Breast epithelium (tissue), 4 donors: ENCODE data around the gene PKN3. TPM values are rescaled to one million over a fixed set of nuclear protein-coding genes. Genes with fewer than 3 reads are reported as not detected.

ENCODE experiments used
- DNase-seq, 2 donors: peaks; one replicate each; pipeline ENCODE4 v3.0.0-alpha.2; 2019; ENCODE audit warnings: low spot score in 2 of 2
- H3K27ac ChIP-seq, 2 donors: fragments of 200-600 bp; sonication (generic) in 1 of 2; one replicate each; pipeline ENCODE4 v1.5.1; 2016 to 2019; ENCODE audit warnings: mild to moderate bottlenecking in 1 of 2
- H3K27me3 ChIP-seq, 2 donors: fragments of 200-600 bp; sonication (generic) in 1 of 2; one replicate each; pipeline versions ENCODE4 v1.5.1 to v1.6.0; 2017 to 2019; ENCODE audit warnings: control low read depth in 1 of 2, mild to moderate bottlenecking in 1 of 2
- H3K36me3 ChIP-seq: fragments of 200-600 bp; one replicate; pipeline ENCODE4 v1.5.1; 2019
- H3K4me1 ChIP-seq, 2 donors: fragments of 200-600 bp; sonication (generic); one replicate each; pipeline ENCODE4 v1.5.1; 2016 to 2019; ENCODE audit warnings: control low read depth in 1 of 2
- H3K4me3 ChIP-seq, 3 donors: fragments of 200-600 bp; sonication (generic); 1 replicate in 2 of 3; 2 replicates in 1 of 3; pipeline ENCODE4 v1.5.1; 2016 to 2019; ENCODE audit warnings: mild to moderate bottlenecking in 3 of 3, moderate library complexity in 2 of 3
- H3K9me3 ChIP-seq, 2 donors: fragments of 200-600 bp; sonication (generic) in 1 of 2; one replicate each; pipeline ENCODE4 v1.5.1; 2016 to 2019; ENCODE audit warnings: control low read depth in 1 of 2
- POLR2A ChIP-seq: fragments of 450-650 bp; IDR thresholded peaks from one replicate; pipeline ENCODE4 v1.6.1; 2016; ENCODE audit warnings: antibody characterized with exemption, mild to moderate bottlenecking, moderate library complexity
- POLR2AphosphoS5 ChIP-seq, 3 donors: sonication (generic); formaldehyde crosslinking; IDR thresholded peaks; one replicate each; pipeline ENCODE4 v1.6.1; 2017; ENCODE audit warnings: antibody characterized with exemption in 3 of 3
- intact Hi-C: fragments of 100-400 bp; cut with DNase I; formaldehyde crosslinking; loops from one replicate; pipeline ENCODE4 v1.15.1; 2023; ENCODE audit warnings: low total_unique reads
- total RNA-seq, 3 donors: library from RNA; depleted of rRNA; stranded (reverse); fragments of >200 nt; gene quantifications; one replicate each; pipeline ENCODE4 v1.1.0, GENCODE V29; 2016
- TF ChIP-seq, protein P1 (sequence below), 3 donors: fragments of 450-650 bp; IDR thresholded peaks; one replicate each; pipeline ENCODE4 v1.5.1; 2016 to 2017; ENCODE audit warnings: antibody characterized with exemption in 3 of 3, mild to moderate bottlenecking in 3 of 3, moderate library complexity in 3 of 3

Gene PKN3
- total RNA-seq, 3 donors from 2014 or later, result 2.6 to 8.5 (median 7.0) TPM

GRCh38 chr9:128713941-128714573, 11.8 kb downstream of the PKN3 start:
- Histone ChIP-seq H3K27me3 (no peaks in the 10 kb centered on the region), H3K36me3 (no peaks in the 10 kb centered on the region), H3K27ac (no peak overlapping the region), H3K4me1 (no peaks in the 10 kb centered on the region), H3K9me3 (no peaks in the 10 kb centered on the region), H3K4me3 (no peak overlapping the region)
- DNase-seq, result no peak
- intact Hi-C loops, result no loop called here
- no peak for TF ChIP-seq POLR2AphosphoS5 (IDR thresholded peaks at IDR 0.05)
- TF ChIP-seq, protein P1, sequence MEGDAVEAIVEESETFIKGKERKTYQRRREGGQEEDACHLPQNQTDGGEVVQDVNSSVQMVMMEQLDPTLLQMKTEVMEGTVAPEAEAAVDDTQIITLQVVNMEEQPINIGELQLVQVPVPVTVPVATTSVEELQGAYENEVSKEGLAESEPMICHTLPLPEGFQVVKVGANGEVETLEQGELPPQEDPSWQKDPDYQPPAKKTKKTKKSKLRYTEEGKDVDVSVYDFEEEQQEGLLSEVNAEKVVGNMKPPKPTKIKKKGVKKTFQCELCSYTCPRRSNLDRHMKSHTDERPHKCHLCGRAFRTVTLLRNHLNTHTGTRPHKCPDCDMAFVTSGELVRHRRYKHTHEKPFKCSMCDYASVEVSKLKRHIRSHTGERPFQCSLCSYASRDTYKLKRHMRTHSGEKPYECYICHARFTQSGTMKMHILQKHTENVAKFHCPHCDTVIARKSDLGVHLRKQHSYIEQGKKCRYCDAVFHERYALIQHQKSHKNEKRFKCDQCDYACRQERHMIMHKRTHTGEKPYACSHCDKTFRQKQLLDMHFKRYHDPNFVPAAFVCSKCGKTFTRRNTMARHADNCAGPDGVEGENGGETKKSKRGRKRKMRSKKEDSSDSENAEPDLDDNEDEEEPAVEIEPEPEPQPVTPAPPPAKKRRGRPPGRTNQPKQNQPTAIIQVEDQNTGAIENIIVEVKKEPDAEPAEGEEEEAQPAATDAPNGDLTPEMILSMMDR (IDR thresholded peaks at IDR 0.05), result no peak
- TF ChIP-seq POLR2A, result no peak

- no peaks in the 10 kb centered on the region for H3K4me1 ChIP-seq
- no peak overlapping the region for H3K27ac ChIP-seq
- DNase-seq, result no peak
- H3K4me3 ChIP-seq, result no peak overlapping the region
- TF ChIP-seq POLR2AphosphoS5 (IDR thresholded peaks at IDR 0.05) (no peak), POLR2A (no peak)
- TF ChIP-seq, protein P1 (IDR thresholded peaks at IDR 0.05), result no peak
- H3K9me3 ChIP-seq, result no peaks in the 10 kb centered on the region
- no peaks in the 10 kb centered on the region for H3K36me3 ChIP-seq
- intact Hi-C loops, result no loop called here
- H3K27me3 ChIP-seq, result no peaks in the 10 kb centered on the region
These were observed 12.5 kb downstream of the PKN3 start for GRCh38 chr9:128714586-128715435.

GRCh38 chr9:128715436-128715750, 13.1 kb downstream of the PKN3 start:
- TF ChIP-seq, protein P1 (IDR thresholded peaks at IDR 0.05), result no peak
- TF ChIP-seq POLR2AphosphoS5 (IDR thresholded peaks at IDR 0.05), result no peak
- TF ChIP-seq POLR2A, result no peak
- H3K27ac ChIP-seq, result no peak overlapping the region
- no peaks in the 10 kb centered on the region for H3K27me3 ChIP-seq
- intact Hi-C loops, result no loop called here
- no peaks in the 10 kb centered on the region for H3K9me3 ChIP-seq
- DNase-seq, result no peak
- H3K4me3 ChIP-seq, result no peak overlapping the region
- no peaks in the 10 kb centered on the region for H3K4me1 ChIP-seq
- no peaks in the 10 kb centered on the region for H3K36me3 ChIP-seq

DNA sequence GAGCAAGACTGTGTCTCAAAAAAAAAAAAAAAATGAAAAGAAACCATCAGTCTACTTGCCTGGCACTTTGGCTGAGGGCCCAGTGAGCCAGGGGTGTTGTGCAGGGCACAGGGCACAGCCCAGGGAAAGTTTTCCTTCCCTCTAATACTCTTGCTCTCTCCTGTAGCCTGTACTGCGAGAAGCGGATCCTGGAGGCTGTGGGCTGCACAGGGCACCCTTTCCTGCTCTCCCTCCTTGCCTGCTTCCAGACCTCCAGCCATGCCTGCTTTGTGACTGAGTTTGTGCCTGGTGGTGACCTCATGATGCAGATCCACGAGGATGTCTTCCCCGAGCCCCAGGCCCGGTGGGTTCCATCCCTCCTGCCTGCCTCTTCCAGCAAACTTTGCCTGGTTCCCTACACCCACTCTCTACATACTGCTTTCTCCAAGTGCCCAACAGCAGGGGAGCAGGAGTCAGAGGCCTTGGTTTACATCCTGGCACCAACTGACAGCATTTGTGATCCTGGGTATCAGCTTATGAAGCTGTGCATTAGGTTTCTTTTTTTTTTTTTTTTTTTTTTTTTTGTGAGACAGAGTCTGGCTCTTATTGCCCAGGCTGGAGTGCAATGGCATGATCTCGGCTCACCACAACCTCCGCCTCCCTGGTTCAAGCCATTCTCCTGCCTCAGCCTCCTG, 14.4 kb downstream of the PKN3 start:
- intact Hi-C loops, result no loop called here
- Histone ChIP-seq H3K4me3 (no peak overlapping the region), H3K27me3 (no peaks in the 10 kb centered on the region), H3K27ac (no peak overlapping the region), H3K9me3 (no peaks in the 10 kb centered on the region), H3K4me1 (no peaks in the 10 kb centered on the region), H3K36me3 (no peaks in the 10 kb centered on the region)
- no peak for DNase-seq
- TF ChIP-seq, protein P1 (IDR thresholded peaks at IDR 0.05), result no peak
- no peak for TF ChIP-seq POLR2AphosphoS5 (IDR thresholded peaks at IDR 0.05)
- no peak for TF ChIP-seq POLR2A

DNA sequence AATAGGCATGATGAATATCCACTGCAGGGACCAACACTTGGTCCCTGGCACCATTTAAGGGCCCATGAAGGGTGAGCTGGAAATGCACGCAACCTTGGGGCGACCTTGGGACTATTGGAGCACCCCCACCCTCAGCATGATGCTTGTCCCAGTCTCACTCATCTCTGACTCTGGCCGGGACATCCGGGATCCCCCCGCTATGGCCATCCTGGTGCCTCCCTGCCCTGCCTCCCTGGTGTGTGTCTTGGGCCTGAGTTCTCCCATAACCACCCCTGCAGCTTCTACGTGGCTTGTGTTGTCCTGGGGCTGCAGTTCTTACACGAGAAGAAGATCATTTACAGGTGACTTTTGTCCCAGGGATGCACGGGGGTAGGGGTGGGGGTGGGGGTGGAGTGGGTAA, 15.7 kb downstream of the PKN3 start:
- H3K27me3 ChIP-seq, result no peaks in the 10 kb centered on the region
- TF ChIP-seq POLR2AphosphoS5 (IDR thresholded peaks at IDR 0.05), result no peak
- TF ChIP-seq POLR2A, result no peak
- TF ChIP-seq, protein P1 (IDR thresholded peaks at IDR 0.05), result no peak
- DNase-seq, result no peak
- intact Hi-C loops, result no loop called here
- no peak overlapping the region for H3K27ac ChIP-seq
- peaks cover 0 to under 1% of the 10 kb centered on the region in 2 donors for H3K4me1 ChIP-seq
- H3K36me3 ChIP-seq, result no peaks in the 10 kb centered on the region
- H3K9me3 ChIP-seq, result no peaks in the 10 kb centered on the region
- no peak overlapping the region for H3K4me3 ChIP-seq
